Mesendoderm (in vitro differentiated cells): ENCODE measurements around the gene INPP4A.

Experiments used
- DNase-seq: peaks from one replicate; pipeline ENCODE4 v3.0.0; 2013
- H2AK5ac ChIP-seq: 2 replicates; pipeline ENCODE4 v1.6.1; 2013; ENCODE audit warnings: low read length, inconsistent platforms
- H2BK120ac ChIP-seq: 2 replicates; pipeline ENCODE4 v1.6.1; 2013; ENCODE audit warnings: low read depth, mild to moderate bottlenecking, low read length, moderate library complexity, mixed read lengths
- H2BK15ac ChIP-seq: replicated peaks from 2 replicates; pipeline ENCODE4 v1.6.1; 2013; ENCODE audit warnings: low read depth, mild to moderate bottlenecking, moderate library complexity
- H2BK5ac ChIP-seq: 2 replicates; pipeline ENCODE4 v1.6.1; 2013; ENCODE audit warnings: low read length, inconsistent platforms
- H3K18ac ChIP-seq: 2 replicates; pipeline ENCODE4 v1.6.1; 2013; ENCODE audit warnings: mild to moderate bottlenecking, low read length, mixed read lengths
- H3K23ac ChIP-seq: one replicate; pipeline ENCODE4 v1.6.1; 2013; ENCODE audit warnings: low read length
- H3K27ac ChIP-seq: 2 replicates; pipeline ENCODE4 v1.5.1; 2013; ENCODE audit warnings: low read depth, mild to moderate bottlenecking, inconsistent platforms, low read length, moderate library complexity
- H3K27me3 ChIP-seq: 2 replicates; pipeline ENCODE4 v1.6.1; 2013; ENCODE audit warnings: low read length, control low read depth, mild to moderate bottlenecking, inconsistent platforms; ENCODE audit not compliant: insufficient read depth, poor library complexity
- H3K36me3 ChIP-seq: 2 replicates; pipeline ENCODE4 v1.6.1; 2013; ENCODE audit warnings: low read length, inconsistent platforms; ENCODE audit not compliant: control insufficient read depth, insufficient read depth
- H3K4ac ChIP-seq: one replicate; pipeline ENCODE4 v1.6.1; 2013; ENCODE audit warnings: low read depth, mild to moderate bottlenecking, low read length, moderate library complexity
- H3K4me1 ChIP-seq: 2 replicates; pipeline ENCODE4 v1.6.1; 2013; ENCODE audit warnings: low read depth, low read length, inconsistent platforms; ENCODE audit not compliant: control insufficient read depth
- H3K4me2 ChIP-seq: 2 replicates; pipeline ENCODE4 v1.6.1; 2013; ENCODE audit warnings: low read length
- H3K4me3 ChIP-seq: 2 replicates; pipeline ENCODE4 v1.5.1; 2013; ENCODE audit warnings: mild to moderate bottlenecking, low read length
- H3K56ac ChIP-seq: one replicate; pipeline ENCODE4 v1.6.1; 2013; ENCODE audit warnings: low read length
- H3K79me1 ChIP-seq: 2 replicates; pipeline ENCODE4 v1.6.1; 2013; ENCODE audit warnings: low read length, inconsistent platforms
- H3K79me2 ChIP-seq: 2 replicates; pipeline ENCODE4 v1.6.1; 2013; ENCODE audit warnings: mild to moderate bottlenecking, low read length; ENCODE audit not compliant: control insufficient read depth, insufficient read depth
- H3K9ac ChIP-seq: 2 replicates; pipeline ENCODE4 v1.6.1; 2013; ENCODE audit warnings: low read length, inconsistent platforms
- H4K5ac ChIP-seq: one replicate; pipeline ENCODE4 v1.6.1; 2013; ENCODE audit warnings: low read length
- H4K8ac ChIP-seq: one replicate; pipeline ENCODE4 v1.6.1; 2013; ENCODE audit warnings: low read depth, mild to moderate bottlenecking, control low read depth, low read length, moderate library complexity
- WGBS: extraction: QIAGEN DNeasy Blood & Tissue Kit; methylation state at CpG from one replicate; pipeline ENCODE4 v1.1.7; 2013; ENCODE audit warnings: low lambda C conversion rate, missing lambda C conversion rate; ENCODE audit not compliant: insufficient coverage; ENCODE audit errors: extremely low coverage; 5-methylcytosine and 5-hydroxymethylcytosine counted together

Gene INPP4A

DNA sequence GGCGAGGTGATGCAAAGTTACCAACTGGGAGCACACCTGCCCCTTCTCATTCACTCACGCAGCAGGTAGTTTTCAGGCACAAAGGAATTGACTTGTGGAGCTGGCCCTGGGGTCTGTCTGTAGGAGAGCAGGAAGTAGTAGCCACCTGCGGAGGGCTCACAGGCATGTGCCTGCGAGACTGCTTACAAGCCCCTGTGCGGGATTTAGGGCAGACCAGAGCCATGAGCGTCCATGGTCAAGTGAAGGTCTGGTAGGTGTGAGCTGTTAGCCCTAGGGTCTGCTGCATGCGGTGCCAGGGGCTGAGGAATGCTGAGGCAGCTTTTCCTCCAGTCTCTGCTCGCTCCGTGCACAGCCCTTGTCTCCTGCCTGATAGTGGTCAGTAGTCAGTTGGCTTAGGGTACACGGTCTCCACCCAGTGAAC, 18.9 kb downstream of the INPP4A start:
- Histone ChIP-seq H4K5ac (no peak overlapping the region), H2BK15ac (no peak overlapping the region), H4K8ac (no peak overlapping the region), H3K4me3 (no peak overlapping the region), H3K4me1 (peaks cover 26% of the 10 kb centered on the region), H2BK120ac (no peak overlapping the region), H3K4ac (no peak overlapping the region), H3K23ac (peak overlapping the region; percentile 26), H3K27me3 (no peaks in the 10 kb centered on the region), H3K9ac (peak overlapping the region; percentile 6), H3K79me2 (peaks cover 81% of the 10 kb centered on the region), H3K36me3 (no peaks in the 10 kb centered on the region), H3K4me2 (no peak overlapping the region), H3K79me1 (peaks cover 60% of the 10 kb centered on the region), H3K27ac (peak overlapping the region; percentile 55), H3K56ac (peak overlapping the region; percentile 40), H2BK5ac (peak overlapping the region; percentile 23), H3K18ac (no peak overlapping the region), H2AK5ac (peak overlapping the region; percentile 5)
- WGBS, result no CpG with 5 or more reads among the region's 10 CpGs
- peak; percentile 57 for DNase-seq

DNA sequence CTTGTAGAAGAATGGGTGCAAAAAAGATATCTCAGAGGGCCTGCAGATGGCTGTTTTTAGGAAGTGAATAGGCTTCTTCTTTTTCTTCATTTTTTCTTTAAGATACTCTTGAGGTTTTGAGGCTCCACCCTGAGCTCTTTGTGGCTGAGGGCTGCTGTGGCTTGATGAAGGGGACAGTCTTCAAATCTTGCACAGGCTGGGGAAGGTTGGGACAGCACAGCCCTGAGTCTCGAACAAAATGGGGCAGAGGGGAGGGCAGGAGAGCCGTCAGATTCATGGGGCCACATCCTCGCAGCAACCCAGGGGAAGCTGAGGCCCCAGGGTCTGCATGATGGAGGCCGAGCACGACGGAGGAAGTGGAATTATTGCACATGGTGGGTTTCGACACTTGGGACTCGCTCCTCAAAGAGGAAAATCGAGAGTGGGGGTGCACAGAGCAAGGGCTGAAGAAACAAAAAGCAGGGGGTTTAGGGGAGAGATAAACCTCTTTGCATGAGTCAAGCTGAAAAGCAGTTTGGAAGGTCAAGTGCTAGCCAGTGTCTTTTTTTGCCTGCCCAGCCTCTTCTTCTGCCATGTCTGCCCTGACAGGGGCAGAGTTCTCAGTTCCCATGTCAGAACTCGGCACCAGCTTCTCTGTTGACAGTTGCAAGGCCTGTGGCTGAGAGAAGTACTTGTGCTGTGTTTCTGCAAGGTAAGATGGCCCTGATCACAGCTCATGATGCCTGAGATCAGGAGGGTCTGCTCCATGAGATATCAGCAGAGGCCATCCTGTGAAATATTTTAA, 19.5 kb downstream of the INPP4A start:
- no peak overlapping the region for H4K8ac ChIP-seq
- peak; percentile 75 for DNase-seq
- H4K5ac ChIP-seq, result no peak overlapping the region

GRCh38 chr2:98464772-98465310, 20.2 kb downstream of the INPP4A start:
- peak overlapping the region; percentile 55 for H3K27ac ChIP-seq
- no peak overlapping the region for H2AK5ac ChIP-seq
- H4K8ac ChIP-seq, result no peak overlapping the region
- H3K79me1 ChIP-seq, result peaks cover 53% of the 10 kb centered on the region
- whole genome bisulfite sequencing, result no CpG with 5 or more reads among the region's 12 CpGs
- no peak overlapping the region for H3K9ac ChIP-seq
- no peak overlapping the region for H3K4me3 ChIP-seq
- DNase-seq, result peak; percentile 91
- H2BK15ac ChIP-seq, result no peak overlapping the region
- H3K18ac ChIP-seq, result peak overlapping the region; percentile 15
- no peaks in the 10 kb centered on the region for H3K27me3 ChIP-seq
- H2BK5ac ChIP-seq, result peak overlapping the region; percentile 23
- H3K4me1 ChIP-seq, result peaks cover 26% of the 10 kb centered on the region
- H3K36me3 ChIP-seq, result no peaks in the 10 kb centered on the region
- H3K4ac ChIP-seq, result no peak overlapping the region
- peaks cover 73% of the 10 kb centered on the region for H3K79me2 ChIP-seq
- H3K56ac ChIP-seq, result peak overlapping the region; percentile 27
- no peak overlapping the region for H3K4me2 ChIP-seq
- no peak overlapping the region for H2BK120ac ChIP-seq
- no peak overlapping the region for H3K23ac ChIP-seq
- no peak overlapping the region for H4K5ac ChIP-seq

More for the DNA sequence above, 19.5 kb downstream of the INPP4A start:
- peak overlapping the region; percentile 6 for H3K9ac ChIP-seq
- H3K79me2 ChIP-seq, result peaks cover 77% of the 10 kb centered on the region
- H2AK5ac ChIP-seq, result no peak overlapping the region
- peaks cover 57% of the 10 kb centered on the region for H3K79me1 ChIP-seq
- no peak overlapping the region for H3K4me3 ChIP-seq
- H3K27ac ChIP-seq, result peak overlapping the region; percentile 55
- H3K4ac ChIP-seq, result no peak overlapping the region
- no peak overlapping the region for H3K23ac ChIP-seq
- peak overlapping the region; percentile 35 for H3K18ac ChIP-seq
- peaks cover 26% of the 10 kb centered on the region for H3K4me1 ChIP-seq
- no peaks in the 10 kb centered on the region for H3K36me3 ChIP-seq
- no peak overlapping the region for H2BK15ac ChIP-seq
- WGBS, result no CpG with 5 or more reads among the region's 10 CpGs
- H2BK5ac ChIP-seq, result peak overlapping the region; percentile 23
- no peak overlapping the region for H3K4me2 ChIP-seq
- peak overlapping the region; percentile 40 for H3K56ac ChIP-seq
- no peaks in the 10 kb centered on the region for H3K27me3 ChIP-seq
- no peak overlapping the region for H2BK120ac ChIP-seq

- no peak overlapping the region for H2AK5ac ChIP-seq
- no peak overlapping the region for H2BK15ac ChIP-seq
- H3K4me3 ChIP-seq, result no peak overlapping the region
- no peak overlapping the region for H4K8ac ChIP-seq
- no peaks in the 10 kb centered on the region for H3K27me3 ChIP-seq
- H3K23ac ChIP-seq, result no peak overlapping the region
- peaks cover 54% of the 10 kb centered on the region for H3K79me1 ChIP-seq
- no peak overlapping the region for H3K18ac ChIP-seq
- no peak overlapping the region for H2BK120ac ChIP-seq
- no peak for DNase-seq
- no peaks in the 10 kb centered on the region for H3K36me3 ChIP-seq
- peaks cover 26% of the 10 kb centered on the region for H3K4me1 ChIP-seq
- WGBS, result no CpG with 5 or more reads among the region's 11 CpGs
- H3K4ac ChIP-seq, result no peak overlapping the region
- H3K27ac ChIP-seq, result peak overlapping the region; percentile 46
- H3K9ac ChIP-seq, result no peak overlapping the region
- peak overlapping the region; percentile 61 for H2BK5ac ChIP-seq
- H3K79me2 ChIP-seq, result peaks cover 71% of the 10 kb centered on the region
- H3K56ac ChIP-seq, result peak overlapping the region; percentile 63
- no peak overlapping the region for H3K4me2 ChIP-seq
- no peak overlapping the region for H4K5ac ChIP-seq
Measured at GRCh38 chr2:98465456-98466226, 21.0 kb downstream of the INPP4A start.

DNA sequence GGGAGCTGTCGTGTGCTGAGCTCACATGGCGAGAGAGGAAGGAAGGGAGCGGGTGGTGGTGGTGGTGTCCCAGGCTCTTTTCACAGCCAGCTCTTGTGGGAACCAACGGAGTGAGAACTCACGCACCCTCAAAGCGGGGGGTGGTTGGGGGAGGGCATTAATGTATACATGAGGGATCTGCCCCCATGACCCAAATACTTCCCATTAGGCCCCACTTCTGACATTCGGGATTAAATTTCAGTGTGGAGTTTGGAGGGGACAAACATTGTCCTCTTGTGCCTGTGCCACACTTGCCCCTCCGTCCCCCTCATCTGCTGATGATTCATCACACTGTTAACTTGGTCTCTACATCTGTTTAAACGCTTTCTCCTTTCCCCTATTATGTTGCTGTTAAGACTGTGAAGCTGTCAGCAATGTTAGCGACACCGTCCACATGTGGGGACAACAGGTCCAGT, 22.5 kb downstream of the INPP4A start:
- no peak overlapping the region for H2BK5ac ChIP-seq
- H2AK5ac ChIP-seq, result no peak overlapping the region
- no peak overlapping the region for H3K9ac ChIP-seq
- no CpG with 5 or more reads among the region's 11 CpGs for WGBS
- H3K36me3 ChIP-seq, result no peaks in the 10 kb centered on the region
- no peak overlapping the region for H3K4me2 ChIP-seq
- DNase-seq, result no peak
- no peak overlapping the region for H3K23ac ChIP-seq
- peak overlapping the region; percentile 9 for H3K27ac ChIP-seq
- no peak overlapping the region for H2BK15ac ChIP-seq
- no peak overlapping the region for H2BK120ac ChIP-seq
- H4K8ac ChIP-seq, result no peak overlapping the region
- peaks cover 53% of the 10 kb centered on the region for H3K79me1 ChIP-seq
- H3K4me3 ChIP-seq, result no peak overlapping the region
- H3K18ac ChIP-seq, result no peak overlapping the region
- H4K5ac ChIP-seq, result no peak overlapping the region
- peaks cover 70% of the 10 kb centered on the region for H3K79me2 ChIP-seq
- peaks cover 26% of the 10 kb centered on the region for H3K4me1 ChIP-seq
- H3K27me3 ChIP-seq, result no peaks in the 10 kb centered on the region
- H3K4ac ChIP-seq, result no peak overlapping the region
- H3K56ac ChIP-seq, result peak overlapping the region; percentile 50
